Ishikawa (cell line): ENCODE measurements around the gene KLHDC7B.

ENCODE experiments used
- CEBPB ChIP-seq: IDR thresholded peaks from 2 replicates; pipeline ENCODE4 v1.6.1; 2012
- FOXM1 ChIP-seq: IDR thresholded peaks from 2 replicates; pipeline ENCODE4 v1.6.1; 2012; ENCODE audit warnings: low read depth, borderline replicate concordance
- RAD21 ChIP-seq: IDR thresholded peaks from 2 replicates; pipeline ENCODE4 v1.6.1; 2012; ENCODE audit warnings: low read depth
- TAF1 ChIP-seq: IDR thresholded peaks from 2 replicates; pipeline ENCODE4 v1.6.1; 2012; ENCODE audit warnings: low read depth, mild to moderate bottlenecking
- TCF12 ChIP-seq: IDR thresholded peaks from 2 replicates; pipeline ENCODE4 v1.6.1; 2012; ENCODE audit warnings: low read depth
- TEAD4 ChIP-seq: IDR thresholded peaks from 2 replicates; pipeline ENCODE4 v1.6.1; 2012
- TF ChIP-seq, protein P1 (sequence below): IDR thresholded peaks from 2 replicates; pipeline ENCODE4 v1.6.1; 2012
- TF ChIP-seq, protein P2 (sequence below): IDR thresholded peaks from 2 replicates; pipeline ENCODE4 v1.6.1; 2012; ENCODE audit warnings: low read depth, mild to moderate bottlenecking

- TF ChIP-seq, protein P1, sequence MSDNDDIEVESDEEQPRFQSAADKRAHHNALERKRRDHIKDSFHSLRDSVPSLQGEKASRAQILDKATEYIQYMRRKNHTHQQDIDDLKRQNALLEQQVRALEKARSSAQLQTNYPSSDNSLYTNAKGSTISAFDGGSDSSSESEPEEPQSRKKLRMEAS: no peak
- TF ChIP-seq TEAD4: no peak
- no peak for TF ChIP-seq TAF1
- no peak for TF ChIP-seq RAD21
- no peak for TF ChIP-seq CEBPB
- TF ChIP-seq, protein P2, sequence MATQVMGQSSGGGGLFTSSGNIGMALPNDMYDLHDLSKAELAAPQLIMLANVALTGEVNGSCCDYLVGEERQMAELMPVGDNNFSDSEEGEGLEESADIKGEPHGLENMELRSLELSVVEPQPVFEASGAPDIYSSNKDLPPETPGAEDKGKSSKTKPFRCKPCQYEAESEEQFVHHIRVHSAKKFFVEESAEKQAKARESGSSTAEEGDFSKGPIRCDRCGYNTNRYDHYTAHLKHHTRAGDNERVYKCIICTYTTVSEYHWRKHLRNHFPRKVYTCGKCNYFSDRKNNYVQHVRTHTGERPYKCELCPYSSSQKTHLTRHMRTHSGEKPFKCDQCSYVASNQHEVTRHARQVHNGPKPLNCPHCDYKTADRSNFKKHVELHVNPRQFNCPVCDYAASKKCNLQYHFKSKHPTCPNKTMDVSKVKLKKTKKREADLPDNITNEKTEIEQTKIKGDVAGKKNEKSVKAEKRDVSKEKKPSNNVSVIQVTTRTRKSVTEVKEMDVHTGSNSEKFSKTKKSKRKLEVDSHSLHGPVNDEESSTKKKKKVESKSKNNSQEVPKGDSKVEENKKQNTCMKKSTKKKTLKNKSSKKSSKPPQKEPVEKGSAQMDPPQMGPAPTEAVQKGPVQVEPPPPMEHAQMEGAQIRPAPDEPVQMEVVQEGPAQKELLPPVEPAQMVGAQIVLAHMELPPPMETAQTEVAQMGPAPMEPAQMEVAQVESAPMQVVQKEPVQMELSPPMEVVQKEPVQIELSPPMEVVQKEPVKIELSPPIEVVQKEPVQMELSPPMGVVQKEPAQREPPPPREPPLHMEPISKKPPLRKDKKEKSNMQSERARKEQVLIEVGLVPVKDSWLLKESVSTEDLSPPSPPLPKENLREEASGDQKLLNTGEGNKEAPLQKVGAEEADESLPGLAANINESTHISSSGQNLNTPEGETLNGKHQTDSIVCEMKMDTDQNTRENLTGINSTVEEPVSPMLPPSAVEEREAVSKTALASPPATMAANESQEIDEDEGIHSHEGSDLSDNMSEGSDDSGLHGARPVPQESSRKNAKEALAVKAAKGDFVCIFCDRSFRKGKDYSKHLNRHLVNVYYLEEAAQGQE: no peak
- no peak for TF ChIP-seq FOXM1
- no peak for TF ChIP-seq TCF12
These were observed 29.6 kb upstream of the KLHDC7B start for GRCh38 chr22:50516068-50516467.
